HepG2 (cell line): ENCODE measurements around the gene PPP6R2. TPM values are rescaled to one million over a fixed set of nuclear protein-coding genes. Genes with fewer than 3 reads are reported as not detected.

Source experiments
- CBX1 ChIP-seq: IDR thresholded peaks from one replicate; pipeline ENCODE4 v1.6.1; 2016; ENCODE audit warnings: antibody characterized with exemption, low read depth
- FOXO4 ChIP-seq: sonication (generic); formaldehyde crosslinking; conservative IDR thresholded peaks from 2 replicates; pipeline ENCODE4 v1.8.1; 2023; ENCODE audit warnings: missing genetic modification reagents
- KDM2A ChIP-seq: sonication (generic); formaldehyde crosslinking; IDR thresholded peaks from 2 replicates; pipeline ENCODE4 v1.4.0; 2020; ENCODE audit warnings: low read depth, missing genetic modification reagents, borderline replicate concordance
- MAFK ChIP-seq, 2 experiments: IDR thresholded peaks in 1 of 2; conservative IDR thresholded peaks in 1 of 2; 2 replicates each; pipeline ENCODE4 v1.6.1; 2011; ENCODE audit warnings: improper control_type of control experiment in 2 of 2, low read length in 2 of 2
- MXI1 ChIP-seq: IDR thresholded peaks from 3 replicates; pipeline ENCODE4 v1.6.1; 2012; ENCODE audit warnings: low read depth, low read length, inconsistent platforms, borderline replicate concordance
- NFRKB ChIP-seq: fragments of 450-650 bp; IDR thresholded peaks from 2 replicates; pipeline ENCODE4 v1.6.1; 2017
- POGZ ChIP-seq: sonication (generic); formaldehyde crosslinking; IDR thresholded peaks from 2 replicates; pipeline ENCODE4 v1.4.0; 2020; ENCODE audit warnings: mild to moderate bottlenecking, missing genetic modification reagents
- RBFOX2 ChIP-seq: fragments of 200-400 bp; formaldehyde crosslinking; IDR thresholded peaks from 2 replicates; pipeline ENCODE4 v1.6.1; 2017; ENCODE audit warnings: low read depth, mild to moderate bottlenecking, low read length
- YY1 ChIP-seq: IDR thresholded peaks from 2 replicates; pipeline ENCODE4 v1.6.1; 2011; ENCODE audit warnings: low read length, low read depth, moderate library complexity, mild to moderate bottlenecking; ENCODE audit not compliant: insufficient read depth, insufficient replicate concordance
- ZC3H13 ChIP-seq: sonication (generic); formaldehyde crosslinking; IDR thresholded peaks from 2 replicates; pipeline ENCODE4 v1.8.1; 2023; ENCODE audit warnings: mild to moderate bottlenecking, missing genetic modification reagents, moderate library complexity
- ZNF292 ChIP-seq: sonication (generic); formaldehyde crosslinking; IDR thresholded peaks from 2 replicates; pipeline ENCODE4 v1.8.1; 2022; ENCODE audit warnings: mild to moderate bottlenecking, low read depth, missing genetic modification reagents, borderline replicate concordance
- ZNF503 ChIP-seq: sonication (generic); formaldehyde crosslinking; IDR thresholded peaks from 2 replicates; pipeline ENCODE4 v1.4.0; 2020; ENCODE audit warnings: missing genetic modification reagents
- ZNF512B ChIP-seq: sonication (generic); formaldehyde crosslinking; IDR thresholded peaks from 2 replicates; pipeline ENCODE4 v1.5.1; 2020; ENCODE audit warnings: missing genetic modification reagents, mild to moderate bottlenecking, borderline replicate concordance
- ZNF724P ChIP-seq: sonication (generic); formaldehyde crosslinking; IDR thresholded peaks from 2 replicates; pipeline ENCODE4 v1.8.0; 2022; ENCODE audit warnings: missing genetic modification reagents, borderline replicate concordance
- ZNF777 ChIP-seq: sonication (generic); formaldehyde crosslinking; IDR thresholded peaks from 2 replicates; pipeline ENCODE4 v1.4.0; 2020; ENCODE audit warnings: missing genetic modification reagents
- ZSCAN20 ChIP-seq: sonication (generic); formaldehyde crosslinking; IDR thresholded peaks from 2 replicates; pipeline ENCODE4 v1.4.0; 2020; ENCODE audit warnings: missing genetic modification reagents, mild to moderate bottlenecking, borderline replicate concordance
- polyA plus RNA-seq, 8 experiments: library from polyadenylated mRNA; depleted of rRNA in 3 of 8; stranded (reverse) in 7 of 8; unstranded in 1 of 8; fragments of >200 nt; fragmentation: Illumina TruSeq in 4 of 8; extraction: Trizol in 4 of 8; gene quantifications; 2 replicates each; pipeline versions ENCODE4 v1.2.1 to v1.2.3, GENCODE V29; 2011 to 2016; ENCODE audit warnings: low read depth in 4 of 8, missing spikeins in 1 of 8, mixed read lengths in 1 of 8; ENCODE audit not compliant: insufficient read depth in 1 of 8
- total RNA-seq, 5 experiments: library from RNA; depleted of rRNA; stranded (reverse); fragments of >200 nt; fragmentation: Illumina TruSeq; extraction: Trizol; gene quantifications; 2 replicates each; pipeline ENCODE4 v1.2.3, GENCODE V29; 2016; ENCODE audit warnings: low read depth in 1 of 5
- TF ChIP-seq, protein P1 (sequence below): sonication (generic); formaldehyde crosslinking; IDR thresholded peaks from 2 replicates; pipeline ENCODE4 v1.4.0; 2020; ENCODE audit warnings: low read depth, mild to moderate bottlenecking, missing genetic modification reagents
- TF ChIP-seq, protein P2 (sequence below): sonication (generic); formaldehyde crosslinking; IDR thresholded peaks from 2 replicates; pipeline ENCODE4 v1.4.0; 2020; ENCODE audit warnings: missing genetic modification reagents, borderline replicate concordance

Gene PPP6R2
- total and polyA plus RNA-seq, 2 of the 13 experiments (the other 11 are each of a cell fraction or from before 2014, with no cell fraction given), result 55.0 to 102 TPM

- TF ChIP-seq, protein P1, sequence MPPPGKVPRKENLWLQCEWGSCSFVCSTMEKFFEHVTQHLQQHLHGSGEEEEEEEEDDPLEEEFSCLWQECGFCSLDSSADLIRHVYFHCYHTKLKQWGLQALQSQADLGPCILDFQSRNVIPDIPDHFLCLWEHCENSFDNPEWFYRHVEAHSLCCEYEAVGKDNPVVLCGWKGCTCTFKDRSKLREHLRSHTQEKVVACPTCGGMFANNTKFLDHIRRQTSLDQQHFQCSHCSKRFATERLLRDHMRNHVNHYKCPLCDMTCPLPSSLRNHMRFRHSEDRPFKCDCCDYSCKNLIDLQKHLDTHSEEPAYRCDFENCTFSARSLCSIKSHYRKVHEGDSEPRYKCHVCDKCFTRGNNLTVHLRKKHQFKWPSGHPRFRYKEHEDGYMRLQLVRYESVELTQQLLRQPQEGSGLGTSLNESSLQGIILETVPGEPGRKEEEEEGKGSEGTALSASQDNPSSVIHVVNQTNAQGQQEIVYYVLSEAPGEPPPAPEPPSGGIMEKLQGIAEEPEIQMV (CRISPR knock-in tag), result 0 out of 2 replicates have a peak, but pooled peaks have one; percentile 25
- peak; percentile 98 for TF ChIP-seq ZNF777 (CRISPR knock-in tag)
- no peak for TF ChIP-seq NFRKB
- no peak for TF ChIP-seq FOXO4 (CRISPR knock-in tag)
- TF ChIP-seq ZSCAN20, result no peak
- no peak for TF ChIP-seq CBX1
- no peak for TF ChIP-seq ZNF512B (CRISPR knock-in tag)
- 0 out of 2 replicates have a peak, but pooled peaks have one; percentile 1 for TF ChIP-seq KDM2A (CRISPR knock-in tag)
- TF ChIP-seq ZNF292 (CRISPR knock-in tag), result no peak
- TF ChIP-seq MXI1, result no peak; the same call in 2 of the 3 replicates
- TF ChIP-seq ZC3H13 (CRISPR knock-in tag), result no peak
- no peak for TF ChIP-seq MAFK (conservative IDR thresholded peaks at IDR 0.05 in 1 of 2, IDR thresholded peaks at IDR 0.05 in 1 of 2; ENCODE audit: low read length in 2 of 2)
- TF ChIP-seq, protein P2, sequence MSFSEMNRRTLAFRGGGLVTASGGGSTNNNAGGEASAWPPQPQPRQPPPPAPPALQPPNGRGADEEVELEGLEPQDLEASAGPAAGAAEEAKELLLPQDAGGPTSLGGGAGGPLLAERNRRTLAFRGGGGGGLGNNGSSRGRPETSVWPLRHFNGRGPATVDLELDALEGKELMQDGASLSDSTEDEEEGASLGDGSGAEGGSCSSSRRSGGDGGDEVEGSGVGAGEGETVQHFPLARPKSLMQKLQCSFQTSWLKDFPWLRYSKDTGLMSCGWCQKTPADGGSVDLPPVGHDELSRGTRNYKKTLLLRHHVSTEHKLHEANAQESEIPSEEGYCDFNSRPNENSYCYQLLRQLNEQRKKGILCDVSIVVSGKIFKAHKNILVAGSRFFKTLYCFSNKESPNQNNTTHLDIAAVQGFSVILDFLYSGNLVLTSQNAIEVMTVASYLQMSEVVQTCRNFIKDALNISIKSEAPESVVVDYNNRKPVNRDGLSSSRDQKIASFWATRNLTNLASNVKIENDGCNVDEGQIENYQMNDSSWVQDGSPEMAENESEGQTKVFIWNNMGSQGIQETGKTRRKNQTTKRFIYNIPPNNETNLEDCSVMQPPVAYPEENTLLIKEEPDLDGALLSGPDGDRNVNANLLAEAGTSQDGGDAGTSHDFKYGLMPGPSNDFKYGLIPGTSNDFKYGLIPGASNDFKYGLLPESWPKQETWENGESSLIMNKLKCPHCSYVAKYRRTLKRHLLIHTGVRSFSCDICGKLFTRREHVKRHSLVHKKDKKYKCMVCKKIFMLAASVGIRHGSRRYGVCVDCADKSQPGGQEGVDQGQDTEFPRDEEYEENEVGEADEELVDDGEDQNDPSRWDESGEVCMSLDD (CRISPR knock-in tag), result no peak
- TF ChIP-seq ZNF503, result no peak
- 0 out of 2 replicates have a peak, but pooled peaks have one; percentile 14 for TF ChIP-seq RBFOX2
- TF ChIP-seq YY1, result peak; percentile 17
- no peak for TF ChIP-seq ZNF724P
- TF ChIP-seq POGZ (CRISPR knock-in tag), result no peak
Observed at GRCh38 chr22:50481440-50482106, 138.4 kb downstream of the PPP6R2 start, which contains the start of gene ADM2 (continued).
